Stomach (tissue), 9 donors: ENCODE measurements around the gene FUT8. TPM values are rescaled to one million over a fixed set of nuclear protein-coding genes. Genes with fewer than 3 reads are reported as not detected.

Source experiments
- DNase-seq, 2 donors: peaks; one replicate each; pipeline versions ENCODE4 v3.0.0 to v3.0.0-alpha.2; 2013 to 2019
- H3K27ac ChIP-seq, 5 donors: fragments of 200-600 bp in 4 of 5; sonication (generic) in 4 of 5; one replicate each; pipeline ENCODE4 v1.5.1; 2013 to 2019; ENCODE audit warnings: mild to moderate bottlenecking in 1 of 5, moderate library complexity in 1 of 5
- H3K27me3 ChIP-seq, 3 donors: fragments of 200-600 bp; sonication (generic); one replicate each; pipeline ENCODE4 v1.5.1; 2017 to 2019; ENCODE audit warnings: mixed run types in 1 of 3
- H3K36me3 ChIP-seq, 4 donors: fragments of 200-600 bp; sonication (generic); 1 replicate in 3 of 4; 2 replicates in 1 of 4; pipeline ENCODE4 v1.5.1; 2016 to 2019
- H3K4me1 ChIP-seq, 4 donors: fragments of 200-600 bp; sonication (generic); one replicate each; pipeline ENCODE4 v1.5.1; 2016 to 2019
- H3K4me3 ChIP-seq, 4 donors: fragments of 200-600 bp; sonication (generic) in 3 of 4; one replicate each; pipeline ENCODE4 v1.5.1; 2016 to 2019; ENCODE audit warnings: mild to moderate bottlenecking in 1 of 4
- H3K9me3 ChIP-seq, 4 donors: fragments of 200-600 bp; sonication (generic); one replicate each; pipeline ENCODE4 v1.5.1; 2016 to 2019
- CTCF ChIP-seq, 7 experiments: fragments of 450-650 bp in 4 of 7; fragments of 200-600 bp in 3 of 7; sonication (generic) in 3 of 7; IDR thresholded peaks; one replicate each; pipeline ENCODE4 v1.5.1; 2016 to 2019; ENCODE audit warnings: antibody characterized with exemption in 7 of 7, control low read depth in 2 of 7, mild to moderate bottlenecking in 1 of 7
- EP300 ChIP-seq: sonication (generic); formaldehyde crosslinking; IDR thresholded peaks from one replicate; pipeline ENCODE4 v1.6.1; 2017; ENCODE audit warnings: antibody characterized with exemption
- POLR2A ChIP-seq, 4 donors: fragments of 450-650 bp; IDR thresholded peaks; one replicate each; pipeline ENCODE4 v1.6.1; 2016; ENCODE audit warnings: antibody characterized with exemption in 4 of 4, control low read depth in 2 of 4, mild to moderate bottlenecking in 1 of 4, moderate library complexity in 1 of 4
- POLR2AphosphoS5 ChIP-seq, 3 donors: sonication (generic); formaldehyde crosslinking; IDR thresholded peaks; one replicate each; pipeline ENCODE4 v1.6.1; 2016; ENCODE audit warnings: antibody characterized with exemption in 3 of 3
- WGBS, 5 donors: extraction: QIAGEN DNeasy Blood & Tissue Kit in 3 of 5; methylation state at CpG; one replicate each; pipeline versions ENCODE4 v1.1.5 to v1.1.7; 2013 to 2018; 5-methylcytosine and 5-hydroxymethylcytosine counted together
- intact Hi-C: fragments of 100-400 bp; cut with DNase I; formaldehyde crosslinking; loops from one replicate; pipeline ENCODE4 v1.15.1; 2023; ENCODE audit warnings: low total_unique reads
- polyA plus RNA-seq, 3 donors: library from polyadenylated mRNA; stranded (reverse); fragments of 200-250 nt; gene quantifications; one replicate each; pipeline ENCODE4 v1.2.3, GENCODE V29; 2013
- total RNA-seq, 5 donors: library from RNA; depleted of rRNA; stranded (reverse); fragments of >200 nt; gene quantifications; one replicate each; pipeline versions ENCODE4 v1.1.0 to v1.2.3, GENCODE V29; 2014 to 2016
- donor health status: healthy with polysubstance abuse.
- donor health status: Bipolar disorder and iron deficiency.
- donor health status: healthy.

FUT8 gene
- total and polyA plus RNA-seq, 8 donors: 17.4 to 175 (median 36.7) TPM

- no peak for TF ChIP-seq POLR2A (IDR thresholded peaks at IDR 0.05)
- TF ChIP-seq POLR2AphosphoS5 (IDR thresholded peaks at IDR 0.05): no peak
- no peak for TF ChIP-seq CTCF (IDR thresholded peaks at IDR 0.05)
These were observed 33.6 kb downstream of the FUT8 start for GRCh38 chr14:65446159-65446558.

GRCh38 chr14:65449647-65450046 is 37.1 kb downstream of the FUT8 start:
- Histone ChIP-seq H3K27ac (no peak overlapping the region), H3K36me3 (peaks cover 0 to 4% (median 0%) of the 10 kb centered on the region in 4 donors), H3K27me3 (no peaks in the 10 kb centered on the region), H3K4me3 (no peak overlapping the region), H3K4me1 (peaks cover 4 to 25% (median 13%) of the 10 kb centered on the region in 4 donors), H3K9me3 (no peaks in the 10 kb centered on the region)
- no peak for DNase-seq
- WGBS, 5 donors: 94 to 100% (median 100%) methylated on average over 1 of the region's 1 CpG
- intact Hi-C loops: no loop called here
- TF ChIP-seq POLR2A (IDR thresholded peaks at IDR 0.05) (no peak), CTCF (IDR thresholded peaks at IDR 0.05) (no peak), POLR2AphosphoS5 (IDR thresholded peaks at IDR 0.05) (no peak), EP300 (no peak)

More at GRCh38 chr14:65446159-65446558, 33.6 kb downstream of the FUT8 start:
- H3K9me3 ChIP-seq: no peaks in the 10 kb centered on the region
- H3K27ac ChIP-seq: no peak overlapping the region
- peaks cover 0 to 13% (median 7%) of the 10 kb centered on the region in 4 donors for H3K4me1 ChIP-seq
- intact Hi-C loops: no loop called here
- no peak for DNase-seq
- H3K27me3 ChIP-seq: no peaks in the 10 kb centered on the region
- H3K4me3 ChIP-seq: no peak overlapping the region
- 65 to 77% (median 67%) methylated on average over 1 of the region's 1 CpG for WGBS, 5 donors
- H3K36me3 ChIP-seq: peaks cover 0 to 2% (median 0%) of the 10 kb centered on the region in 4 donors

- Histone ChIP-seq H3K9me3 (no peaks in the 10 kb centered on the region), H3K4me3 (no peak overlapping the region), H3K36me3 (peaks cover 4 to 32% (median 32%) of the 10 kb centered on the region in 4 donors), H3K27me3 (no peaks in the 10 kb centered on the region), H3K4me1 (peaks cover 4 to 15% (median 10%) of the 10 kb centered on the region in 4 donors), H3K27ac (no peak overlapping the region)
- WGBS, 5 donors: 74 to 92% (median 85%) methylated on average over 3 of the region's 3 CpGs
- DNase-seq: no peak
- TF ChIP-seq EP300: no peak
- no peak for TF ChIP-seq POLR2A (IDR thresholded peaks at IDR 0.05)
- no peak for TF ChIP-seq CTCF (IDR thresholded peaks at IDR 0.05)
- TF ChIP-seq POLR2AphosphoS5 (IDR thresholded peaks at IDR 0.05): no peak
- intact Hi-C loops: no loop called here
These were observed 41.4 kb downstream of the FUT8 start for GRCh38 chr14:65453807-65454480.

GRCh38 chr14:65456247-65456646 is 43.7 kb downstream of the FUT8 start:
- H3K9me3 ChIP-seq: no peaks in the 10 kb centered on the region
- H3K27me3 ChIP-seq: no peaks in the 10 kb centered on the region
- no peak for DNase-seq
- H3K27ac ChIP-seq: no peak overlapping the region
- TF ChIP-seq POLR2A (IDR thresholded peaks at IDR 0.05): no peak
- TF ChIP-seq CTCF (IDR thresholded peaks at IDR 0.05): no peak
- TF ChIP-seq POLR2AphosphoS5 (IDR thresholded peaks at IDR 0.05): no peak
- no peak for TF ChIP-seq EP300
- intact Hi-C loops: no loop called here
- WGBS, 5 donors: 93 to 100% (median 100%) methylated on average over 1 of the region's 1 CpG
- H3K4me1 ChIP-seq: peaks cover 4 to 20% (median 12%) of the 10 kb centered on the region in 4 donors
- H3K4me3 ChIP-seq: no peak overlapping the region
- peaks cover 4 to 46% (median 35%) of the 10 kb centered on the region in 4 donors for H3K36me3 ChIP-seq
